Stimulated activated CD8-positive, alpha-beta memory T cell treated with anti-CD3 and anti-CD28 coated beads, Interleukin-2, amount 100 ng/mL, for 1 hour (primary cell): Measurements from ENCODE around the gene DDX51.

Experiments
- DNase-seq, 2 donors: peaks; one replicate each; pipeline ENCODE4 v3.0.0-alpha.2; 2020; ENCODE audit warnings: low read depth in 2 of 2

Gene DDX51

DNA sequence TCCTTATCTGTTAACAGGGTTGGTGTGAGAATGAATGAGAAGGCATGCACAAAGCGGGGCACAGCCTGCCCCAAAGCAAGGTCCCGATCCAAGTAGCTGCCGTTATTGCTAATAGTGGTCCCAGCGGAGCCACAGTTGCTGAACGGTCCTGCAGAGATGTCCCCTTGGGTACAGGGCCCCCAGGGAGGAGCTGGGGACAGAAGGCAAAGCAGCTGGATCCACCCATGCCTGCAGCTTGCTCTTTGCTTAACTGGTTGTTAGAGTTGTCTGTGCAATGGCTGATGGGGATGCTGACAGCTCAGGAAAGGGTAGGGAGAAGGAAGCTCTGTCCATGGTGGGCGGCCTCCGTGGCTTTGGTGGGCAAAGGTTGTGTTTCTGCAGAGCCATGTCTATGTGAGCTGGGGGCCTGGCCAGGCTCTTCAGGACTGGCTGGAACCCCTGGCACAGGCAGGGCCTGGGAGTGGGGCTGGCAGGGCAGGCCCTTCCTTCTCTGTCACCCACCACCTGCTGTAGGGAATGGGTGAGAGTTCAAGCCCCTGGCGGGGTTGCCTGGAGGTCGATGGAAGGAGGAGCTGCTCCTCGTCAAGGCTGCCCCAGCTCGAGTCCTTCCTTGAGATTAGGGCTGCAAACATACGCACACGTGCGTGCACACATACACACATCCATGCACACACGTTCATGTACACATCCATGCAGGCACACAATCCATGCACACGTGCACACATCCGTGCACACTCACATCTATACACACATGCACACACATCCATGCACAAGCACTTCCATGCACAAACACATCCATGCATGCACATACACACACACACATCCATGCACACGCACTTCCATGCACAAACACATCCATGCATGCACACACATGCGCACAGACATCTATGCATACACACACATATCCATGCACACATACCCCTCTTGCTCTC lies 35.6 kb upstream of the DDX51 start:
- DNase-seq, result no peak

DNA sequence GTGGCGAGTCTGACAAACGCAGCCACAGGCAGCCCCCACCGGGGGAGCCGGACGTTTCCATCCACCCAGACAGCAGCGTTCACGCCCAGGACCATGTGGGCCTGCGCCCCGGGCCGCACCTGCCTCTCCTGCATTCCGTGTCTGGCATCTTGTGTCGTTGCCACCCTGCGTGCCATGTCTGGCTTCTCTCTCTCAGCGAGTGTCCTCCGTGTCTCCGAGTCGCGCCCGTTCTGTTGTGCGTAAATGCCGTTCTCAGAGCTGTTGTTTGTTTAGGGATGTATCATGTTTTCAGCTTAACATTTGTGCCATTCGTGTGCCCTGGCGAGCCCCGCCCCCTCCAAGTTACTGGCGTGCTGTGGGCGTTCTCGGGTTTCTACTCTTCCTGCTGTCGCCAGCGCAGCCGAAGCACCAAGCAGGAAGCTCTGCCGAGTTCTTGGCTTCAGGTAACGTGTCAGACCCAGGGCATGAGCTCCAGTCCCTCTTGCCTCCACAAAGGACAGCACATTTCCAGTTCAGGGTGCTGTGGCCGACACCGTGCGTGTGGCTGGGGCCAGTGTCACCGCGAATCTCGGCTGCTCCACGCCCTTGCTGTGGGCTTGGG lies 34.8 kb upstream of the DDX51 start:
- DNase-seq, result no peak

DNA sequence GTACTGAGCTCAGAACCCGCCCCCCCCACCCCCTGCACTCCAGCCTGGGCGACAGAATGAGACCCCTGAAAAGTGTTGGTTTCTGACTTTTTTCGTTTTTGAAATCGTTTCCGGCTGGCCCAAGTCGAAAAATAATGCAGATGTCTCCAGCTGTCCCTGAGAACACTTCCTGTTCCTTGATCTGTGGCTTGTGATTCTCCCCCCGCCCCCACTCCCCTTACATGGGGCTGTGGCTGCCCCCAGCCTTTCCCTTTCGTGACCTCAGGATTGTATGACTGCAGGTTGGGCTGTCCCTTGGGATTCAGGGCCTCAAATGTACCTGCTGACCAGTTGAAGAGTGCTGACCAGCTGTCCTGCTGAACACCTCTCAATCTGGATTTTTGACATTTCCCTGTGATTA lies 34.2 kb upstream of the DDX51 start:
- no peak for DNase-seq

DNA sequence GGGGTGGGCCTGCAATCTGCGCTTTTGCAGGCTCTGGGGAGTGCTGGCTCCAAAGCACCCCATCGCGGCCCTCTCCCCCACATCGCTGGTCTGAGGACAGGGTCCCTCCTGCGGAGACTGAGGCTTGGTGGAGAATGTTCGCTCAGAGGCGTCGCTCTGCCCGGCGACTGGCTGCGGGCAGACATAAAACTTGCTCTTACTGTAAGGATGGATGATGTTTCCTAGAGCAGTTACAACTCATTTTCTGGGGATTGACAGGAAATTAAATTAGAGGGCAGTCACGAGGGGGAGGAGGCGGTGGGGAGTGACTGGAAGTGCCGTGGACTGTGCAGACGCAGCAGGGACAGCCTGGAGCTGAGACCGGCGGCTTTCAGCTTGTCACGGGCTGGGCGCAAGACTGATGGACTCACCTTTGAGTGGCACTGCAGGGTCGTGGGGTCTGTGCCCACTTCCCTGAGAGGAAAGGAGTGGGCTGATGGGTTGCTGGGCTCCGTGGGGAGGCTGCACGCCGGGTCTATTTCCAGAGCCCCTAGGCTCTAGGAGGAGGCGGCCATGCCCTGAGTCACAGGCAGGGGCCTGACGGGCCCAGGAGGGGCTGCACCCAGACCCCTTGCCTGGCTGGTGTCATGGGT lies 32.9 kb upstream of the DDX51 start:
- DNase-seq, result no peak

DNA sequence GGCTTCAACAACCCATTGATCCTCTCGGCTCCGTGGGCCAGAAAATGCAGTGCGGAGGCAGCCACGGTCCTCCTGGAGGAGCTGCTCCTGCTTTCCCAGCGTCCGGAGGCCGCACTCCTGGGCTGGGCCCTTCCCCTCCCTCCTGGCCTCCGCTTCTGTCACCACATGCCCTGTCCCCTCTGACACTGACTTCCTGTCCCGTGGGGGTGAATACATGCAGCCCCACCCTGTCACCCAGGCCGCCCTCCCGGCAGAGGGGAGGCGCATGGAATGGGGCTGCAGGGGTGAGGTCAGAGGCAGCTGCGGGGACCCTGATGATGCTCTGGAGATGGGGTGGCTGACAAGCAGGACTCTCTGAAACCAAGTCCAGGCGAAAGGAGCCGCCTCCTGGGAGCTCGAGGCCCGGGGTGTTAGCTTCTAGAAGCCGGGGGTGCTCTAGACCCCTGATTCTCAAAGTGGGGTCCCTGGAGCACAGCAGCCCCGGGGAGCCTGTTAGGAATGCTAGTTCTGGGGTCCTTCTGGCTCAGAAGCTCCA lies 32.3 kb upstream of the DDX51 start:
- no peak for DNase-seq

GRCh38 chr12:132175496-132176384 lies 31.6 kb upstream of the DDX51 start:
- DNase-seq, result no peak

DNA sequence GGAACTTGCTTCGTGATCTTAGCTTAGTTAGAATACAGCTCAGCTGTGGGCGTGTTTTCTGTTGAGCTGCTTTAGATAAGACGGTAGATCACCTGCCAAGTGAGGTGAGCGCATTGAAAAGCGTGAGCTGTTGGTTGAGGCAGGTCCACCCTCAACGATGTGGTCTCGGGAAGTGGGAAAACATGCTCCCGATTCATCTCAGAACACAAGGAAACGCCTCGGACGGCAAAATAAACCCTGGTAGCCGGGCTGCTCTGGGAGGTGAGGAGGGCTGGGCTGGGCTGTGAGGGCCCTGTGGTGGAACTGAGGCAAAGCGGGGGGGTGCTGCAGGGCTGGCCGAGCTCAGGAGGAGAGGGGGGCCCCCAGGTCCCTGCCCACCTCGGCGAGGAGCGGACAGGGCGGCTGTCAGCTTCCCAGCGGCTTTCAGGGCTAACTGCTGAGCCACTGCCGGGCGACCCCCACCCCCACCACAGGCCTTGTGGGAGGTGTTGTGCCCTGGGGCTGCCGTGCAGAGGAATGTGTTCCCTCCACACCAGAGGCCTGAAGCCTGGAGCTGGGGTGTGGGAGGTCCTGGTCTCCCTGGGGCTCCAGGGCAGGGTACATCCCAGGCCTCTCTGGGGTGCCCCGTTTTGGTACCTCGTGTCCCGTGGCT lies 30.8 kb upstream of the DDX51 start:
- no peak for DNase-seq

DNA sequence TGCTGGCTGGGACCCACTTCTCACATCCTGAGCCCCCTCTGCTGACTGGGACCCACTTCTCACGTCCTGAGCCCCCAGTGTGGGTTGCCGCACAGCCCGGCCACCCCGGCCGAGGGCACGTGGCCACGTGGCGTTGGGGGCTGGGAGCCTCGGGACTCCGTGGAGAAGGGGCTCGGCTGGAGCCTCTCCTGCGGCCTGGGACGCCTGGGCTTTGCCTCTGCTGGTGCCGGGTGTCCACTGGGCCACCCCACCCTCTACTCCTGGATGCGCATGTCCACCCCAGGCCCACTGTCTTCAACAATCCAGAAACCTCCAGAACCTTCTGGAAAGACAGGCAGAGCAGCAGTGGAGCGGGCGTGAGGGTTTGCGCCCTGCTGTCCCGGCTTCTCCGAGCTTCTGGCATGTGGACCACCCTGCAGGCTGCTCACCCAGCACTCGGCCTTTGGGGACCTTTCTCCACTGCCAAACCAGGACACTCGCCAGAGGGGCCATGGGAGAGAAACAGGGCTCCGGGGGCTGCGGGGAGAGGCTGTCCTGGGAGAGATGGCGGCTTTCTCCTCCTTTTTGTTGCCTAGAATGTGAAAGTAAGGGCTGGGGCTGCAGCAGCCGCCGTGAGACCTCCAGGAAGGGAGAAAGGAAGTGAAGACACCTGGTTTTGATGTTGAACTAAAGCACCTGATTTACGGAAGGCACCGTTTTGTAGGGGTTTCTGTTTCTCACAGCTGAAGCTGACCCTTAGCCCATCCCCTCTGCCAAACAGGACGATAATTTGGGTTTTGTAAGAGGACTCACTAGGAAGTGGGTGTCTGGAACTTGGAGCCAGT lies 30.1 kb upstream of the DDX51 start:
- DNase-seq, result no peak

DNA sequence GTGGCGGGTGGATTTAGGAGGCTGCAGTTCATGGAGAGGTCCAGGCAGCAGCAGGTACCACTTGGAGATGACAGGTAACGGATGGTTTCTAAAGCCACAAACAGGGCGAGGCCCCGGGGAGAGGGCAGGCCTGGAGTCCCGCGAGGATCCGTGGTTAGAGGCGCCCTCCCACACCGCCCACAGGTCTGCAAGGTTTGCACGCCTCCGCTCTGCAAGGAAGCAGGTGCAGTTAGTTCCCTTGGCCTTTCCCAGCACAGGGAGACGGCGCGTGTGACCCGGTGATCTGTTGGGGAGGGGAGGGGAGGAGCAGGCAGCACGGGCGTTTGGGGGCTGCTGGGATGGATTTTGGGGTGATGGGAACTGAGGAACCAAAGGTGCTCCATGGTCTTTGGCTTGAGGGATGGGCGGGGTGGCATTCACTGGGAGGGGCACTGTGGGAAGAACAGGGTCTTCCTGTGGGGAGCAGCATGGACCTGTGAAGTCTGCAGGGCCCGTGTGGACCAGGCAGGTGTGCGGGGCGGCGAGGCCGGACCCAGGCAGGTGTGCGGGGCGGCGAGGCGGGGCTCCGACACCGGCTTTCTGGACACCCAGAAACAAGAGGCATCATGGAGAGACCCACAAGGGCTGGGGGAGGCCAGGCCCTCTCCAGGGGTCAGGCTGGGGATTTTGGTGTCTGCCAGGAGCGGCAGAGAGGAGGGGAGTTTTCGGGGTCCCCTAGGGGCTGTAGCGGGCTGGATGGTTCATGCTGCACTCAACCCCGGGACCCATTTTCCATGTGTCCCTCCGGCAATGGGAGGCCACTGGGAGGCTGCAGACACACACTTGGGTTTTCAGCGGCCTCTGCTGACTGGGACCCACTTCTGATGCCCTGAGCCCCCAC lies 29.3 kb upstream of the DDX51 start:
- no peak for DNase-seq

GRCh38 chr12:132172619-132173018 lies 28.5 kb upstream of the DDX51 start:
- no peak for DNase-seq

GRCh38 chr12:132171968-132172521 lies 27.9 kb upstream of the DDX51 start:
- no peak for DNase-seq

- DNase-seq, result no peak
Measured at GRCh38 chr12:132171293-132171967, 27.3 kb upstream of the DDX51 start.

DNA sequence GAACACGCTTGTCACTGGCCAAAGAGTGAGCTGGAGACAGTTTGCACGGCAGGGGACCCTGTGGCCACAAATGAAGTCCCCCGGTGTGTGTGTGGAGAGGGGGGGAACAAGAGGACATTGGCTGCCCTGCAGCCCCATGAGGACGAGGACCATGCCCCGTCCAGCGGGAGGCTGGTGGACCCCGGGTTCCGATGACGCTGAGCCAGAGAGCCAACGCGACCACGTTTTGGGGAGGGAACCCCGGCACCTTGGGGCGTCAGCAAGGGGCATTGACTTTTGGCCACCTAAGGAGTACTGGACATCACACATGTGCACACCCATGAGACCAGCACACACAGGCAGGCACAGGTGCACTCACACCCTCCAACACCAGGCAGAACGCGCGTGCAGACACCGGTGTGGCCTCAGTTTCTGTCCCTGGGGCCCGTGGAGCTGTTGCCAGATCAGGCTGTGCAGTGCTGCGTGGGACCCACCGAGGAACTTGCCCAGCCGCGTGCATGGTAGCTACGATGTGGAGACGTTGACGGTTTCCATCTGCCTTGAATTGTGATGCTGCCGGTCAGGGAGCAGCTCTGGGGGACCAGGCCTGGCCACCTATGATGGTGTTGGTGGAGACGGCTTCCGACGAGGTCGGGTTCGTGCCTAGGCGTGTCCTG lies 26.6 kb upstream of the DDX51 start:
- DNase-seq, result no peak

DNA sequence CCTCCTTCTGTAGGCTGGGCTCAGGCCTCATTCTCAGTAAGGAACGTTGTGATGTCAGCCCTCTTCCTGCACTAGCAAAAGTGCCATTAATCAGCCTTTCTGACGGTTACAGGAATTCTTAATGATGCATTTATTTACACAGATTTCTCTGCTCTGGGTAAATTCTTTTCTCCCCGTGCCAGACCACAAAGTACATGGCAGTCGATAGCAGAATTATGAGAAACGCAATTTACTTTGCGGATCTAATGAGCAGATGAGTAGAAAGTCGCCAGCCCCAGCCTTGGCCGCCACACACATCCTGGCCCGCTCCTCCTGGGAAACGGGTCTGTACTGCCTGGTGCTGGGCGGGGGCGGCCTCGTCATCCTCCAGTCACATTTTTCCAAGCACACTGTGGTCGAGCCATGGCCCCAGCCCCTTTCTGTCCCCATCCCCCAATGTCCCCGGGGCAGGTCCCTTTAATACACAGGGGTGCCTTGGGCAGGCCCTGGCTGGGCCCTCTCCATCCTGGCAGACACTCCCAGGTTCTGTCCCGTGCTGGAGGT lies 26.0 kb upstream of the DDX51 start:
- no peak for DNase-seq

DNA sequence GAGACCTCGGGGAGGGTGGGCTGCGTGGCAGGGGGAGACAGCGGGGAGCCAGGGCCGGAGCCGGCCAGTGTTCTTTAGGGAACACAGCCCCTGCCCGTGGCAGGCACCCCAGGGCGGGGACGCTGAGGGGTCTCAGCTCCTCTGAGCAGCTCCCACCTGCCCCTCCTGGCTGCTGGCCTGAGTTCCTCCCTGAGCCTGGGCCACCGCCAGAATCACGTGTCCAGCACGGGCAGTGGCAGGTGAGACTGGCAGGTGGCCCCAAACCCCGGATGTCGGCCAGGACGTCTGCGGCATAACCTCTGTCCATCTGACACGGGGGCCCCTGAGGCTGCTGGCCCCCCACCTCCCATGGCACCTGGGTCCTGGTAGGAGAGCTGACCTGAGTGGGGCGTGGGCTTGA lies 25.3 kb upstream of the DDX51 start:
- DNase-seq, result no peak

DNA sequence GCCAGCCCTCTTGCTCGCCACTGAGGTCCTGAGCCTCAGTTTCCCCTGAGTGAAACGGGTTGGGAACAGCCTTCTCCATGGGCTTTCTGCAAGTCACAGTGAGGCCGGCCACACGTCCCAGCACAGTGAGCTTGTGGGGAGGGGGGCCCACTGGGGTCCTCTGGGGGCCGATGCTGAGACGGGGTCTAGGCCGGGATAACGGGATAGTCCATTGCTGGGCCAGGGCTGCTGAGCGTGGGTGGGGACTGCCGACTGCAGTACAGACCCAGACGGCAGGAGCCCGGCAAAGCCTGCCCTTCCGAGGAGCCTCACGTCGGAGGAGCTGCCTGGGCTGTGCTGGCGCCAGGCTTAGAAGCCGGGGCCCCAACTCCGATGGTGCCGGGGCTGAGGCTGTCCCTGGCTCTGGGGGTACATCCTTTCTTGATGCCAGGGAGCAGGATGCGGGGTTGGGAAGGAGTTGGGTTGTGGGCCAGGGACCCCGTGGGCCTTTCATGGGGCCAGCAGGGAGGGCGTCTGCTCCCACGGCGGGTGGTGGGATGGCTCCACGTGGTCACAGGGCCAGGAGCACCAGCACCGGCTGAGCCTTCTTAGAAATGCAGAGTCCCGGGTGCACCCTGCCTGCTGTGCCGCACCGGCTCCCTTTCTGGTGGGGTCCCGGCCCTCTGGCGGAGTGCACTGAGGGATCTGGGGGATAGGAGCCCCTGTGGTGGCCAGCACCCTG lies 24.4 kb upstream of the DDX51 start:
- no peak for DNase-seq
